HG02981 (cell line): ENCODE data around the gene B4GALNT3.

Experiments
- ATAC-seq: cut with Tn5 transposase; IDR thresholded peaks from one replicate; pipeline ENCODE4 v1.9.1; 2021; ENCODE audit warnings: mild to moderate bottlenecking, moderate library complexity; ENCODE audit not compliant: unreplicated experiment

Gene B4GALNT3

GRCh38 chr12:588024-588322, 128.2 kb downstream of the B4GALNT3 start:
- no peak for ATAC-seq

- no peak for ATAC-seq
Observed at GRCh38 chr12:588646-589045, 128.9 kb downstream of the B4GALNT3 start.

- ATAC-seq = no peak
Observed at GRCh38 chr12:590206-590750, 130.5 kb downstream of the B4GALNT3 start.

- ATAC-seq = no peak
Observed at GRCh38 chr12:591167-592023, 131.7 kb downstream of the B4GALNT3 start.

GRCh38 chr12:592024-592505, 132.3 kb downstream of the B4GALNT3 start:
- ATAC-seq = no peak

GRCh38 chr12:593396-594270, 133.9 kb downstream of the B4GALNT3 start:
- no peak for ATAC-seq

GRCh38 chr12:597926-598568, 138.3 kb downstream of the B4GALNT3 start:
- ATAC-seq = no peak

- ATAC-seq = no peak
Observed at GRCh38 chr12:599756-600155, 140.0 kb downstream of the B4GALNT3 start.

GRCh38 chr12:601976-602699, 142.4 kb downstream of the B4GALNT3 start:
- no peak for ATAC-seq

- ATAC-seq = no peak
Observed at GRCh38 chr12:602700-603068, 142.9 kb downstream of the B4GALNT3 start.

- no peak for ATAC-seq
Observed at GRCh38 chr12:604956-605355, 145.2 kb downstream of the B4GALNT3 start.

GRCh38 chr12:607541-608001, 147.8 kb downstream of the B4GALNT3 start:
- no peak for ATAC-seq

GRCh38 chr12:608413-608812, 148.7 kb downstream of the B4GALNT3 start:
- no peak for ATAC-seq

- ATAC-seq = no peak
Observed at GRCh38 chr12:608921-609320, 149.2 kb downstream of the B4GALNT3 start.

GRCh38 chr12:611721-612120, 152.0 kb downstream of the B4GALNT3 start:
- no peak for ATAC-seq

- ATAC-seq = no peak
Observed at GRCh38 chr12:612293-612692, 152.6 kb downstream of the B4GALNT3 start.

- ATAC-seq = no peak
Observed at GRCh38 chr12:612886-613285, 153.1 kb downstream of the B4GALNT3 start.
